Measurements from ENCODE around the gene PRKN.

GRCh38 chr6:162371121-162371520 lies 356.4 kb downstream of the PRKN start:
- TF ChIP-seq CTCF (IDR thresholded peaks at IDR 0.05) (no peak), EZH2phosphoT487 (IDR thresholded peaks at IDR 0.05) (no peak)

All from neural progenitor cell (in vitro differentiated cells).